SKM-1 treated with dmso at 0.1 percent for 144 hours (cell line): Measurements from ENCODE around the gene EIF2S2.
A peak's percentile ranks its signal among the peaks of the same experiment; 100 is the strongest.
"Not testable (repeated sequence)": the region's sequence is repeated elsewhere in the genome, so short reads cannot be mapped to it uniquely, and the experiment has no call there.

Experiments
- DNase-seq: peaks from one replicate; lab custom pipeline; 2025; ENCODE audit not compliant: unreplicated experiment; lab: John Stamatoyannopoulos, UW

The EIF2S2 gene, protein sequence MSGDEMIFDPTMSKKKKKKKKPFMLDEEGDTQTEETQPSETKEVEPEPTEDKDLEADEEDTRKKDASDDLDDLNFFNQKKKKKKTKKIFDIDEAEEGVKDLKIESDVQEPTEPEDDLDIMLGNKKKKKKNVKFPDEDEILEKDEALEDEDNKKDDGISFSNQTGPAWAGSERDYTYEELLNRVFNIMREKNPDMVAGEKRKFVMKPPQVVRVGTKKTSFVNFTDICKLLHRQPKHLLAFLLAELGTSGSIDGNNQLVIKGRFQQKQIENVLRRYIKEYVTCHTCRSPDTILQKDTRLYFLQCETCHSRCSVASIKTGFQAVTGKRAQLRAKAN

DNA sequence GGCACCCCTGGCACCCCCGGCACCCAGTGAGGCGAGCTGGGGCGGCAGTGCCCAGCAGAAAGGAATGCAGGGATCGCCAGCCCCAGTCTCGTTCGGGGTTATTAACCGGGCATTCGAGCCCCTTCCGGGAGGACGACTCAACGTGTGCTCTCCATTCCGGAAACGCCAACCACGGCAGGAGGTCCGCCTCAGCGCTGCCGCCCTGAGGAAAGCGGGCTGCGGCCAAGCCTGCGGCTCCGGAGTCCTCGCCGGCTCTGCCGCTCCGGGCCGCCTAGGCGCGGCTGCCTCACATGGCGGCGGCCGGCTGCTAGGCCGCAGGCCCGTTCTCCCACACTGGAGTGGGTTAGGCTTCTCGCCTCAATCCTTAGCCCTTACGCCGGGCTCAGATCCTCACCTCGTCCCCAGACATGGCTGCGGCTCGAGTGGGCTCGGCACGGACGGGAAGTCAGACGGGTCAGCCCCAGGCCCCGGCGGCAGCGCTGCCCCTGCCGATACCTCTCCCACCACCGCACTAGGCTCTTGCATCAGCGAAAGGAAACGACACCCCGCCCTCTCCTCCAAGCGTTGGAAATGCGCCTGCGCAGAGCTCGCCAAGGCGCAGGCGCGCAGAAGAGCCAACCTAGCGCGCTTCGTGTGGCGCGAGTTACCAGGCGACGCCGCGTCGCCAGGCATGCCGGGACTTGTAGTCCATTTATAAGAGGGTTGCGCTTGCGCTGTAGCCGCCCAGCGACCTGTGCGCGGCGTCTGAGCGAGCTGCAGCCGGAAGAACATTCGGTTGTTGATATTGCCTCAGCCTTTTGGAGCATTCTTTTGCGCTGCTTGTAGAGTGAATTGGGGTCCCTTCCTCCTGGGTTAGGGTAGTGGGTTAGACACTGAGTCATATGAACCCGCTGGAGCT is at the start of gene EIF2S2:
Gene EIF2S2 (minus strand): TSS at position 542 of the 898 bp plus-strand sequence. CDS start 133 bp downstream, at position 409.
- peak; percentile 99 for DNase-seq

DNA sequence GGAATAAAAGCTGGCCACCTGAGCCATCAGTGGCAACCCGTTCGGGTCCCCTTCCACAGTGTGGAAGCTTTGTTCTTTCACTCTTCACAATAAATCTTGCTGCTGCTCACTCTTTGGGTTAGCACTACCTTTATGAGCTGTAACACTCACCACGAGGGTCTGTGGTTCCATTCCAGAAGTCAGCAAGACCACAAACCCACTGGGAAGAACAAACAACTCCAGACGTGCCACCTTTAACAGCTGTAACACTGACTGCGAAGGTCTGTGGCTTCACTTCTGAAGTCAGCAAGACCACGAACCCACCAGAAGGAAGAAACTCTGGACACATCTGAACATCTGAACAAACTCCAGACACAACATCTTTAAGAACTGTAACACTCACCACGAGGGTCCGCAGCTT is 45.7 kb upstream of the EIF2S2 start:
- DNase-seq, result not testable (repeated sequence)

DNA sequence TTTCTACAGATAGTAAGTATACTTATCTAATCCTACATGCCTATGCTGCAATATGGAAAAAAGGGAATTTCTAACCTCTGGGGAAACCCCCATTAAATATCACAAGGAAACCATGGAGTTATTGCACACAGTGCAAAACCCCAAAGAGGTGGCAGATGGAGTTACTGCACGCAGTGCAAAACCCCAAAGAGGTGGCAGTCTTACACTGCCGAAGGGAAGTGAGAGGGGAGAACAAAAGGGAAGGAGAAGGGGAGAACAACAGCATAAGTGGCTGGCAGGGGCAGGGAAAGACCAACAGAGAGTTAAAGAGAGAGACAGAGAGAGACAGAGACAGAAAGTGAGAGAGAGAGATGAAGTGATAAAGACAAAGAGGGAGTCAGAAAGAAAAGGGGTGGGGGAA is 43.8 kb upstream of the EIF2S2 start:
- peak; percentile 18 for DNase-seq

DNA sequence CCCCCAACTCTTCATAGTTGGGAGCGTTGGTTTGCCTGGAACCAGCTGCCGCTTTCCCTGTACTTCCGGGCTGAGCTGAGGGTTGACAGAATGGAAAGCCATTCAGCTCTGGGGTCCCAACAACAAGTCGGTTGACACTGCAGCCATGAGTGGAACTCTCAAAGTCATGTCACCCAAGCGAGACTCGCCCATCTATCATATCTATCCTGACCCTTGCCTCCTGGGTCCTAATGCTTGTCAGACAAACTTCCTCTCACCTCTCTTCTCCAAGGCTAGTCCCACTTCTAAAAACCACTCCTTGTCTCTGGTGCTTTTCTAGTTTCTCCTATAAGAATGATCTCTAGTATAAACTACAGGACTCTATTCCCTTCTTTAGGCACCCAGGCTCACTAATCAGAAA is 41.1 kb upstream of the EIF2S2 start:
- DNase-seq, result not testable (repeated sequence)

DNA sequence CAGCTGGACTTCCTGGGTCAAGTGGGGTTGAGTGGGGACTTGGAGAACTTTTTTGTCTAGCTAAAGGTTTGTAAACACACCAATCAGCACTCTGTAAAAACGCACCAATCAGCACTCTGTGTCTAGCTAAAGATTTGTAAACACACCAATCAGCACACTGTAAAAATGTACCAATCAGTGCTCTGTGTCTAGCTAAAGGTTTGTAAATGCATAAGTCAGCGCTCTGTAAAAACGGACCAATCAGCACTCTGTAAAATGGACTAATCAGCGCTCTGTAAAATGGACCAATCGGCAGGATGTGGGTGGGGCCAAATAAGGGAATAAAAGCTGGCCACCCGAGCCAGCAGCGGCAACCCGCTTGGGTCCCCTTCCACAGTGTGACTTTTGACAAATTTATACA is 40.0 kb upstream of the EIF2S2 start:
- not testable (repeated sequence) for DNase-seq

DNA sequence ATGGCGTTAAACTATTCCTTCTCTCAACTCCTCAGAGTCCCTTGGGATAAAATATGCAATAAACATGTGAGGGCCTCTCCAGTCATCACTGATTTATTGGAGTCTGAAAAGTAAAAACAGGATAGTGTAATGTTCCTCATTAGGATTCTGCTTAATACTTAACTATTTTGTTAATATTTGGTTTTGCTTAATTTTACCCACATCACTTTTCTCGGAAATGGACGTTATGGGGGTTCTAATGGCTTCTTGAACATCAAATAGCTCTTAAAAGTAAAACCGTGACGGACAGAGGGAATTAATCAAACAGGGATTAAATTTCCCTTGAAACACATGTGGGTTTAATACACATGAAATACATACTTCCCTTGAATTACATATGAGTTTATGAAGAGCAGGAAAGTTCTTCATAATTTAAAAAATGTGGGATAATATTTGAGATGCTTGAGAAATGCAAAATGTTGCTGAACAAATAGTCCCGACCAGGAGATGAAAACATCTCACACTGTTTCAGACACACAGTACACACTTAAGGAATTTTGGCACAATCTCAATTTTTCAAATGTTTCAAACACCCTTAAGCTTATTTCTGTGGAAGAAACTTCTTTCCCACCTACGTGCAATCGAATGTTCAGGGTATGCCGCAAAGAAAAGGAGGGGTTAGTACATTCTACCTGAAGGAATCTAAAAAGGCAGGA is 38.4 kb upstream of the EIF2S2 start:
- DNase-seq, result no peak

DNA sequence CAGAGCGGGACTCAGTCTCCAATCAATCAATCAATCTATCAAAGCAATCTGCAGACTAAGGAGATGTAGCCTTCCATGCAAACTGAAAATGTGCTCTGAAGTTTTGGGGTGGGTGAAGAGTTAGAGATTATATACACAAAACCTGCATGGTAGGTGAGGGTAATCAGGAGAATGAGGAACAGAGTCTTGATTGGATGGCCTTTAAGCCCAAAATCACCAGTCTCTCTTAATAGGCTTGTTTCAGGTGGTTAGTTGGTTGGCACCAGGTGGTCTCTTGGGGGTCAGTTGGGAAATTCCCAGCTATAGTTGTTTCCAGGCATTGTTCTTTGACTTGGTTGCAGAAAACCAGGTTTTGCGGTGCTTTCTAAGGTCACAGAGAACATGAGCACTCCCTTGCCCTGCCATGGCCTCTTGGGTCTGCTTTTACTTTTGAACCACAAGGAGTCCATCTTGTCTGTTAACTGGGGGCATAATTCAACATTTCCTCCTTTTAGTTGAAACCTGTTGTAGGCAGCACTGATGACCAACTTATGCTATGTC is 33.3 kb upstream of the EIF2S2 start:
- DNase-seq, result no peak

DNA sequence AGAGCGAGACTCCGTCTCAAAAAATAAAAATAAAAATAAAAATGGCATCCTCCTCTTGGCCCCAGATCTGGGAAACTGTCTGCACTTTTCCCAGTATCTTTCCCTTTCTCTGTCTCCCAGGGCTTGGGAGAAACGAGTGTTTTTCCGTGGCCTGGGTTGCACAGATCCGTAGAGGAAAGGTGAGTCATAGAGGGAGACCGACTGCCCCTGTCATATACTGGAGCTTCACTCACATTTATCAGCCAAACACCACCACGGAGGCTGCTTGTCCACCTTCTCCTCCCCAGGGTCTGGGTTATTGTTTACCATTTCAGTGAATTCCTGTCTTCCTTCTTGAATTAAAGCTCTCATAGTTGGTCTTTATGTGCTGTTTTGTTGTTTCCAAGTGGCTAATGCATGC is 31.9 kb upstream of the EIF2S2 start:
- no peak for DNase-seq

DNA sequence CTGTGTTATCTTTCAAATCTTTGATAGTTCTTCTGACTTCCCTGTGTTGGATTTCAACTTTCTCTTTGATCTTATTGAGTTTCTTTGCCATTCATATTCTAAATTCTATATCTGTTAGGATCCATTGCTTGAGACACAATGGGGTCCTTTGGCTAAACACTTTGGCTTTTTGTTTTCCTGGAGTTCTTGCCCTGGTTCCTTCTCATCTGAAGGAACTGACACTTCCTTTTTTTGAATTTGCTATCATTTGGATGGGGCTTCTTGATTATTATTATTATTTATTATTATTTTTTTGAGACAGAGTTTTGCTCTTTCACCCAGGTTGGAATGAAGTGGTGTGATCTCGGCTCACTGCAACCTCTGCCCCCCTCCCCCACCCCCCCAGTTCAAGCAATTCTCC is 30.1 kb upstream of the EIF2S2 start:
- no peak for DNase-seq

DNA sequence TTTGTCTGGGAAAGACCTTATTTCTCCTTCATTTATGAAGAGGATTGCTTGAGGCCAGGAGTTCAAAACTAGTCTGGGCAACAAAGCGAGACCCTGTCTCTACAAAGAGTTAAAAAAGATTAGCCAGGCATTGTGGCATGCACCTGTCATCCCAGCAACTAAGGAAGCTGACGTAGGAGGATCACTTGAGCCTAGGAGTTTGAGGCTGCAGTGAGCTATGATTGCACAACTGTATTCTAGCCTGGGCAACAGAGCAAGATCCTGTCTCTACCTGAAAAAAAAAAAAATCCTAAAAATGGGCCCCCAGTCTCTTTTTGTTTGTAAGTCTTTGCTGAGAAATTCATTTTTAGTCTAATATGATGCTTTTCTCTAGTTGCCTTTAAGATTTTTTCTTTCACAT is 29.2 kb upstream of the EIF2S2 start:
- DNase-seq, result no peak

DNA sequence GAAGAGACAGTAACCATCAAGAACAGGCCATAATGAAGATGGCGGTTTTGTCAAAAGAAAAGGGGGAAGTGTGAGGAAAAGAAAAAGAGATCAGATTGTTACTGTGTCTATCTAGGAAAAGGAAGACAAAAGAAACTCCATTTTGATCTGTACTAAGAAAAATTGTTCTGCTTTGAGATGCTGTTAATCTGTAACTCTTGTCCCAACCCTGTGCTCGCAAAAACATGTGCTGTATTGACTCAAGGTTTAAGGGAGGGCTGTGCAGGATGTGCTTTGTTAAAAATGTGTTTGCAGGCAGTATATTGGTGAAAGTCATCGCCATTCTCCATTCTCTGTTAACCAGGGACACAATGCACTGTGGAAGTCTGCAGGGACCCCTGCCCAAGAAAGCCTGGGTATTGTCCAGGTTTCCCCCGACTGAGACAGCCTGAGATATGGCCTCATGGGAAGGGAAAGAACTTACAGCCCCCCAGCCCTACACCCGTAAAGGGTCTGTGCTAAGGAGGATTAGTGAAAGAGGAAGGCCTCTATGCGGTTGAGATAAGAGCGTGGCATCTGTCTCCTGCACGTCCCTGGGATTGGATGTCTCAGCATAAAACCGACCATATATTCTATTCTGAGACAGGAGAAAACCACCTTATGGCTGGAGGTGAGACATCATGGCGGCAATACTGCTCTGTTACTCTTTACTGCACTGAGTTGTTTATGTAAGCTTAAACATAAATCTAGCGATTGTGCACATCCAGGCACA is 23.7 kb upstream of the EIF2S2 start:
- DNase-seq, result not testable (repeated sequence)

DNA sequence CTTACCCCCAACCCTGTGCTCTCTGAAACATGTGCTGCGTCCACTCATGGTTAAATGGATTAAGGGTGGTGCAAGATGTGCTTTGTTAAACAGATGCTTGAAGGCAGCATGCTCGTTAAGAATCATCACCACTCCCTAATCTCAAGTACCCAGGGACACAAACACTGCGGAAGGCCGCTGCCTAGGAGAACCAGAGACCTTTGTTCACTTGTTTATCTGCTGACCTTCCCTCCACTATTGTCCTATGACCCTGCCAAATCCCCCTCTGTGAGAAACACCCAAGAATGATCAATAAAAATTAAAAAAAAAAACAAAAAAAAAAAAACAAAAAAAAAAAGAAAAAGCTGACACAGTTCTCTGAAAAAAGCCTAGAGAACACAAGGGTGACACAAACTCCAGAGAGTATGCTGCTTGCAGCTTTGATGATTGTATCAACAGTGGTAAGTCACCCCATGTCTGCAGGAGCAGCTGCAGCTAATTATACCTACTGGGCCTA is 21.4 kb upstream of the EIF2S2 start:
- not testable (repeated sequence) for DNase-seq

DNA sequence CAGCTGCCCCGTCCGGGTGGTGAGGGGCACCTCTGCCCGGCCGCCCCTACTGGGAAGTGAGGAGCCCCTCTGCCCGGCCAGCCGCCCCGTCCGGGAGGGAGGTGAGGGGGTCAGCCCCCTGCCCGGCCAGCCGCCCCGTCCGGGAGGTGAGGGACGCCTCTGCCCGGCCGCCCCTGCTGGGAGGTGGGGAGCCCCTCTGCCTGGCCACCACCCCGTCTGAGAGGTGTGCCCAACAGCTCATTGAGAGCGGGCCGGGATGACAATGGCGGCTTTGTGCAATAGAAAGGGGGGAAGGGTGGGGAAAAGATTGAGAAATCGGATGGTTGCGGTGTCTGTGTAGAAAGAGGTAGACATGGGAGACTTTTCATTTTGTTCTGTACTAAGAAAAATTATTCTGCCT is 20.9 kb upstream of the EIF2S2 start:
- not testable (repeated sequence) for DNase-seq

DNA sequence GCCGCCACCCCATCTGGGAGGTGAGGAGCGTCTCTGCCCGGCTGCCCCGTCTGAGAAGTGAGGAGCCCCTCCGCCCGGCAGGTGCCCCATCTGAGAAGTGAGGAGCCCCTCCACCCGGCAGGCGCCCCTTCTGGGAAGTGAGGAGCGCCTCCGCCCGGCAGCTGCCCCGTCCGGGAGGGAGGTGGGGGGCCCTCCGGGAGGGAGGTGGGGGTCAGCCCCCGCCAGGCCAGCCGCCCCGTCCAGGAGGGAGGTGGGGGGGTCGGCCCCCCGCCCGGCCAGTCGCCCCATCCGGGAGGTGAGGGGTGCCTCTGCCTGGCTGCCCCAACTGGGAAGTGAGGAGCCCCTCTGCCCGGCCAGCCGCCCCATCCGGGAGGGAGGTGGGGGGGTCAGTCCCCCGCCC is 20.4 kb upstream of the EIF2S2 start:
- DNase-seq, result not testable (repeated sequence)

DNA sequence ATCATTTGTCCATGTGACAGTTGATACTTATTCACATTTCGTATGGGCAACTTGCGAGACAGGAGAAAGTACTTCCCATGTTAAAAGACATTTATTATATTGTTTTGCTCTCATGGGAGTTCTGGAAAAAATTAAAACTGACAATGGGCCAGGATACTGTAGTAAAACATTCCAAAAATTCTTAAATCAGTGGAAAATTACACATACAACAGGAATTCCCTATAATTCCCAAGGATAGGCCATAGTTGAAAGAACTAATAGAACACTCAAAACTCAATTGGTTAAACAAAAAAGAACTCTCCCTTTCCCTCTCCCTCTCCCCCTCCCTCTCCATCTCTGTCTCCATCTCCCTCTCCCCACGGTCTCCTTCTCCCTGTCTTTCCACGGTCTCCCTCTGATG is 19.4 kb upstream of the EIF2S2 start:
- DNase-seq, result no peak

DNA sequence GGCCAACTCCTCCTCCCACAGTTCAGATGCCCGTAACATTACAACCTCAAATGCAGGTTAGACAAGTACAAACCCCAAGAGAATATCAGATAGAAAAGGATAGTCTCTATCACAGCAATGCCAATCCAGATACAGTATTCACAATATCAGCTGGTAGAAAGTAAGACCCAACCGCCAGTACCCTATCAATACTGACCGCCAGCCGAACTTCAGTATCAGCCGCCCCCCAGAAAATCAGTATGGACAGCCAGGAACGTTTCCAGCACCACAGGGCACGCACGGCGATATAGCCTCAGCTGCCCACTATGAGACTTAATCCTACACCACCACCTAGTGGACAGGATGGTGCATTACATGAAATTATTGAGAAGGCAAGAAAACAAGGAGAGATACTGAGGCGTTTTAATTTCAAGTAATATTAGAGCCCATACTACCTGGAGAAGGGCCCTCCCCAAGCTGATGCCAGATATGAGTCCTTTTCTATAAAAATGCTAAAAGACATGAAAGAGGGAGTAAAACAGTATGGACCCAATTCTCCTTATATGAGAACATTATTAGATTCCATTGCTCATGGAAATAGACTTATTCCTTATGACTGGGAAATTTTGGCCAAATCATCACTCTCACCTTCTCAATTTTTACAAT is 17.6 kb upstream of the EIF2S2 start:
- peak; percentile 72 for DNase-seq

DNA sequence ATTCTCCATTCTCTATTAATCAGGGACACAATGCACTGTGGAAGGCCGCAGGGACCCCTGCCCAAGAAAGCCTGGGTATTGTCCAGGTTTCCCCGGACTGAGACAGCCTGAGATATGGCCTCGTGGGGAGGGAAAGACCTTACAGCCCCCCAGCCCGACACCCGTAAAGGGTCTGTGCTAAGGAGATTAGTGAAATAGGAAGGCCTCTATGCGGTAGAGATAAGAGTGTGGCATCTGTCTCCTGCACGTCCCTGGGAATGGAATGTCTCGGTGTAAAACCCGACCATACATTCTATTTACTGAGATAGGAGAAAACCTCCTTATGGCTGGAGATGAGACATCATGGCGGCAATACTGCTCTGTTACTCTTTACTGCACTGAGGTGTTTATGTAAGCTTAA is 15.7 kb upstream of the EIF2S2 start:
- no peak for DNase-seq

DNA sequence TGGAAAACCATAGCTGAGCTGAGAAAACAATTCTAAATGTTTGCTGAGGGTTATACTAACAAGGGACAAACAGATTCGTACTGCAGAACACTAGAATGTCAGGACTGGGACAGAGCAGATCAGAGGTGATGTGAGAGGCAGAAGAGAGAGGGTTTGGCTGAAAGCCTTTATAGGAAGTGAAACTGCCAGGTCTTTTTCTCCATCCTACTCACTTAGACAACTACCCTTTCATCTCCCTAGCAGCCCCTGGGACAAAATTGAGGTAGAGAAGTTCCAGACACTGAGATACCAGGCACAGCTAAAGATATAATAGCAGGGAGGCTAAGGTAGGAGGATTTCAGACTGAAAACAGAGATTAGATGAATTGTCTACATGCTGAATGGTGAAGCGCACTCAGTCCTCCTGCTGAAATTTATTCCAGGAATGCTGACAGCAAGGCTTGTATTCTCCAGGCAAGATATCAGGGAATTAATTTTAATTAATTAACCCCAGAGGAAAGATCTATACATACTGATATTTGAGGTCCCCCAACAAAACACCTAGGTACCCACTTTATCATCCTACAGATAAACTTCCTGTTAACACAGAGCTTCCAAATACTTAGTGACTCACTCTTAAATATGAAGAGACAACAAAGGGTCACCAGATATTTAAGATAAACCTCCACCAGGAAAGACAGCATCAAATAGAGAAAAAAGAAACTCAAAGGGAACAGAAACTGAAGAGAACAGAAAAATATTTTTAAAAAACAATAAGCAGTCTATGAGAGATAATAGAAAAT is 12.6 kb upstream of the EIF2S2 start:
- DNase-seq, result peak; percentile 29

DNA sequence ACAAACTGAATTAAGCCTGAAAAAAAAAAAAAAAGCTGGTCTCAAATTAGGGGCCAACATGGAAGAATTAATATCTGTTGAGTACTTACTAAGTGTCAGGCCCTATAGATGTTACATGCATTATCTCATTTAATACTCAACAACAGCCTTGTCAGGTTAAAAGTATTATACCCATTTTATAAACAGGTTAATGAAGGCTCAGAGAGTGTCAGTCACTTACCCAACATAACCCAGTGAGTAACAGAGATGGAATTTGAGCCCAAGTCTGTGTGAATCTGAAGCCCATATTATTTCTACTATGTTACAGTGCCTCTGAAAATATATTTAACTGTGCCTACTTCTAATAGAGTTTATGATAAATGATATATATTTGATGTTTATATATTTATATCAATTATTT is 11.3 kb upstream of the EIF2S2 start:
- no peak for DNase-seq
